GM23338 (cell line): ENCODE results near the gene TMEM61.

Source experiments
- CREB1 ChIP-seq: fragments of 250-450 bp; sonication (Bioruptor Pico); IDR thresholded peaks from 2 replicates; pipeline ENCODE4 v1.5.0; 2020; ENCODE audit warnings: low read depth, mild to moderate bottlenecking, moderate library complexity
- CTCF ChIP-seq, 2 experiments: fragments of 200-600 bp in 1 of 2; sonication (generic) in 1 of 2; conservative IDR thresholded peaks; 2 replicates each; pipeline versions ENCODE4 v1.5.1 to v1.6.1; 2016 to 2017; ENCODE audit warnings: antibody characterized with exemption in 2 of 2, low read depth in 2 of 2, mild to moderate bottlenecking in 2 of 2, moderate library complexity in 1 of 2
- ETS1 ChIP-seq: IDR thresholded peaks from 2 replicates; pipeline ENCODE4 v1.6.1; 2016; ENCODE audit warnings: antibody characterized with exemption
- EZH2 ChIP-seq: fragments of 200-600 bp; sonication (generic); IDR thresholded peaks from one replicate; pipeline ENCODE4 v1.8.0; 2017; ENCODE audit warnings: antibody characterized with exemption, mild to moderate bottlenecking, low read depth; ENCODE audit not compliant: unreplicated experiment
- EZH2phosphoT487 ChIP-seq: fragments of 200-600 bp; sonication (generic); IDR thresholded peaks from one replicate; pipeline ENCODE4 v1.8.1; 2018; ENCODE audit warnings: antibody characterized with exemption; ENCODE audit not compliant: unreplicated experiment
- JUNB ChIP-seq: IDR thresholded peaks from one replicate; pipeline ENCODE4 v1.6.1; 2016; ENCODE audit warnings: antibody characterized with exemption; ENCODE audit not compliant: unreplicated experiment
- NANOG ChIP-seq: IDR thresholded peaks from 2 replicates; pipeline ENCODE4 v1.6.1; 2016; ENCODE audit warnings: antibody characterized with exemption, borderline replicate concordance
- POLR2AphosphoS5 ChIP-seq: IDR thresholded peaks from 2 replicates; pipeline ENCODE4 v1.6.1; 2016; ENCODE audit warnings: antibody characterized with exemption, low read depth
- REST ChIP-seq: IDR thresholded peaks from one replicate; pipeline ENCODE4 v1.6.1; 2018; ENCODE audit warnings: antibody characterized with exemption; ENCODE audit not compliant: unreplicated experiment
- ZNF114 ChIP-seq: fragments of 250-450 bp; sonication (Bioruptor Pico); IDR thresholded peaks from 2 replicates; pipeline ENCODE4 v1.5.0; 2020; ENCODE audit warnings: mild to moderate bottlenecking, moderate library complexity

- TF ChIP-seq CTCF (conservative IDR thresholded peaks at IDR 0.05; ENCODE audit: low read depth in 2 of 2): no peak
- no peak for TF ChIP-seq EZH2phosphoT487
- no peak for TF ChIP-seq JUNB
- no peak for TF ChIP-seq POLR2AphosphoS5
- TF ChIP-seq REST: no peak
- no peak for TF ChIP-seq EZH2
- TF ChIP-seq CREB1 (CRISPR knock-in tag): no peak
- no peak for TF ChIP-seq ZNF114
- no peak for TF ChIP-seq NANOG
- TF ChIP-seq ETS1: no peak
Measured at GRCh38 chr1:55040933-55041494, 60.6 kb downstream of the TMEM61 start.
